A549 (cell line): ENCODE data around the gene ALG10. TPM values are rescaled to one million over a fixed set of nuclear protein-coding genes. Genes with fewer than 3 reads are reported as not detected.
"Not testable (repeated sequence)": the region's sequence is repeated elsewhere in the genome, so short reads cannot be mapped to it uniquely, and the experiment has no call there.

ENCODE experiments used
- ATAC-seq, 2 experiments: fragments of 200-7000 bp in 1 of 2; fragments of >200 bp in 1 of 2; cut with Nextera tagmentation in 1 of 2; cut with Tn5 transposase in 1 of 2; 3 replicates each; pipeline versions ENCODE4 v1.8.0 to v1.9.1; 2018 to 2020; ENCODE audit warnings: mild to moderate bottlenecking in 1 of 2, moderate library complexity in 1 of 2
- CTCF ChIA-PET: fragments of 300-600 bp; sonication (Branson Sonifier 250); formaldehyde crosslinking; extraction: SDS; loops from one replicate; lab custom pipeline; 2021; ENCODE audit warnings: antibody characterized with exemption, inconsistent platforms; lab: Yijun Ruan, JAX
- POLR2A ChIA-PET: fragments of 350-600 bp; formaldehyde crosslinking; extraction: SDS; loops from one replicate; lab custom pipeline; 2021; ENCODE audit warnings: antibody characterized with exemption, inconsistent platforms; lab: Yijun Ruan, JAX
- DNase-seq, 2 experiments: peaks; one replicate each; pipeline versions ENCODE4 v3.0.0 to v3.0.0-alpha.2; 2011 to 2016; ENCODE audit warnings: low read depth in 1 of 2, low spot score in 1 of 2
- FAIRE-seq: peaks from 2 replicates; lab custom pipeline; 2011; peaks lifted over from hg19 to GRCh38; lab: Jason Lieb, UNC
- H3K27ac ChIP-seq, 2 experiments: fragments of >200 bp; sonication (Bioruptor Twin); formaldehyde crosslinking; 3 replicates each; pipeline ENCODE4 v1.5.1; 2016 to 2017
- H3K4me1 ChIP-seq: fragments of >200 bp; sonication (Bioruptor Twin); formaldehyde crosslinking; 3 replicates; pipeline ENCODE4 v1.6.1; 2016
- H3K4me2 ChIP-seq: fragments of >200 bp; sonication (Bioruptor Twin); formaldehyde crosslinking; 3 replicates; pipeline ENCODE4 v1.6.1; 2016
- H3K4me3 ChIP-seq: fragments of >200 bp; sonication (Bioruptor Twin); formaldehyde crosslinking; 3 replicates; pipeline ENCODE4 v1.5.1; 2016
- H3K9me3 ChIP-seq: fragments of >200 bp; sonication (Bioruptor Twin); formaldehyde crosslinking; 3 replicates; pipeline ENCODE4 v1.6.1; 2016
- CEBPB ChIP-seq, 2 experiments: fragments of >200 bp in 1 of 2; sonication (Bioruptor Twin) in 1 of 2; formaldehyde crosslinking in 1 of 2; IDR thresholded peaks; 2 replicates each; pipeline ENCODE4 v1.6.1; 2012 to 2016
- E2F6 ChIP-seq: IDR thresholded peaks from 2 replicates; pipeline ENCODE4 v1.6.1; 2012; ENCODE audit warnings: low read depth, borderline replicate concordance
- ELK1 ChIP-seq: fragments of 150-350 bp; IDR thresholded peaks from 2 replicates; pipeline ENCODE4 v1.6.1; 2014; ENCODE audit warnings: low read depth, mild to moderate bottlenecking, low read length
- ESRRA ChIP-seq: fragments of 150-350 bp; IDR thresholded peaks from 2 replicates; pipeline ENCODE4 v1.6.1; 2014; ENCODE audit warnings: mild to moderate bottlenecking, low read length, borderline replicate concordance
- FOSB ChIP-seq: fragments of 250-450 bp; sonication (Bioruptor Pico); IDR thresholded peaks from 2 replicates; pipeline ENCODE4 v1.5.0; 2020; ENCODE audit warnings: mild to moderate bottlenecking, moderate library complexity
- GATA3 ChIP-seq: IDR thresholded peaks from 2 replicates; pipeline ENCODE4 v1.6.1; 2012; ENCODE audit warnings: borderline replicate concordance
- HDAC2 ChIP-seq: fragments of 200-600 bp; sonication (generic); IDR thresholded peaks from 2 replicates; pipeline ENCODE4 v1.6.1; 2016
- KDM5A ChIP-seq: fragments of 200-600 bp; sonication (generic); IDR thresholded peaks from 2 replicates; pipeline ENCODE4 v1.6.1; 2016; ENCODE audit warnings: antibody characterized with exemption, mild to moderate bottlenecking
- MAFK ChIP-seq: fragments of 450-650 bp; IDR thresholded peaks from 2 replicates; pipeline ENCODE4 v1.6.1; 2014; ENCODE audit not compliant: partially characterized antibody
- MYC ChIP-seq: IDR thresholded peaks from 2 replicates; pipeline ENCODE4 v1.6.1; 2012; ENCODE audit warnings: mild to moderate bottlenecking, inconsistent platforms, low read length, improper control_type of control experiment, borderline replicate concordance
- POLR2A ChIP-seq: IDR thresholded peaks from 2 replicates; pipeline ENCODE4 v1.6.1; 2012; ENCODE audit warnings: mild to moderate bottlenecking, low read length
- POLR2AphosphoS2 ChIP-seq: conservative IDR thresholded peaks from 2 replicates; pipeline ENCODE4 v1.6.1; 2012; ENCODE audit warnings: low read length, improper control_type of control experiment, inconsistent platforms
- RAD21 ChIP-seq, 2 experiments: fragments of >200 bp in 1 of 2; sonication (Bioruptor Twin) in 1 of 2; formaldehyde crosslinking in 1 of 2; IDR thresholded peaks in 1 of 2; conservative IDR thresholded peaks in 1 of 2; 2 replicates in 1 of 2; 3 replicates in 1 of 2; pipeline ENCODE4 v1.6.1; 2012 to 2018; ENCODE audit warnings: inconsistent platforms in 1 of 2
- RARB ChIP-seq: fragments of 250-450 bp; sonication (Bioruptor Pico); IDR thresholded peaks from 2 replicates; pipeline ENCODE4 v1.8.0; 2021; ENCODE audit warnings: mild to moderate bottlenecking, moderate library complexity
- RCOR1 ChIP-seq: fragments of 150-350 bp; IDR thresholded peaks from 2 replicates; pipeline ENCODE4 v1.6.1; 2014; ENCODE audit warnings: antibody characterized with exemption, low read length, low read depth
- TFCP2L1 ChIP-seq: fragments of 250-450 bp; sonication (Bioruptor Pico); IDR thresholded peaks from 2 replicates; pipeline ENCODE4 v1.5.0; 2021; ENCODE audit warnings: mild to moderate bottlenecking
- ZFP36 ChIP-seq: fragments of 450-650 bp; IDR thresholded peaks from 2 replicates; pipeline ENCODE4 v1.6.1; 2014; ENCODE audit warnings: borderline replicate concordance; ENCODE audit not compliant: partially characterized antibody
- ZNF302 ChIP-seq: fragments of 250-450 bp; sonication (Bioruptor Pico); IDR thresholded peaks from 2 replicates; pipeline ENCODE4 v1.9.0; 2021; ENCODE audit warnings: inconsistent platforms, mild to moderate bottlenecking, moderate library complexity
- ZSCAN20 ChIP-seq: fragments of 250-450 bp; sonication (Bioruptor Pico); IDR thresholded peaks from 2 replicates; pipeline ENCODE4 v1.8.0; 2022; ENCODE audit warnings: mild to moderate bottlenecking, moderate library complexity
- WGBS: methylation state at CpG from one replicate; pipeline ENCODE4 v1.1.6; 2017; ENCODE audit errors: missing lambda C conversion rate; 5-methylcytosine and 5-hydroxymethylcytosine counted together
- polyA plus RNA-seq, 4 experiments: library from polyadenylated mRNA; depleted of rRNA in 3 of 4; stranded (reverse); fragments of >200 nt; fragmentation: RNase III in 1 of 4; extraction: RNeasy Plus Mini Kit Qiagen cat#74134 plus additional on column Dnase treatment in 1 of 4; gene quantifications; 2 replicates in 3 of 4; 3 replicates in 1 of 4; pipeline ENCODE4 v1.2.3, GENCODE V29; 2011 to 2017

Gene ALG10
- polyA plus RNA-seq, 2 of the 4 experiments (the other 2 are of a cell fraction) = 6.2 to 16.4 TPM

GRCh38 chr12:34021071-34021470 lies 1.2 kb upstream of the ALG10 start:
- no peak for FAIRE-seq
- WGBS = 81% methylated on average over 1 of the region's 1 CpG
- ATAC-seq = no peak
- Histone ChIP-seq H3K9me3 (no peaks in the 10 kb centered on the region), H3K4me3 (no peak overlapping the region), H3K4me2 (peak overlapping the region; percentile 74), H3K27ac (no peak overlapping the region), H3K4me1 (peaks cover 8% of the 10 kb centered on the region; the same call in 2 of the 3 replicates)
- CTCF ChIA-PET = interaction anchor here (1.9 to 5.3 kb wide), 2 partner anchors 1074 to 1265 kb away, joined by 9 to 78 read pairs; partner anchors contain the start of gene YARS2
- no peak for TF ChIP-seq ZFP36
- TF ChIP-seq MAFK = no peak
- no peak for TF ChIP-seq RCOR1
- no peak for TF ChIP-seq MYC
- TF ChIP-seq POLR2AphosphoS2 = no peak
- TF ChIP-seq FOSB (CRISPR knock-in tag) = no peak
- no peak for TF ChIP-seq KDM5A
- TF ChIP-seq GATA3 = no peak
- no peak for TF ChIP-seq ELK1
- TF ChIP-seq HDAC2 = no peak
- no peak for TF ChIP-seq E2F6
- no peak for TF ChIP-seq TFCP2L1 (CRISPR knock-in tag)
- TF ChIP-seq RARB (CRISPR knock-in tag) = no peak
- TF ChIP-seq POLR2A = no peak
- no peak for DNase-seq
- POLR2A ChIA-PET = interaction anchor here (2.8 kb wide), 1 partner anchor 1265 kb away, joined by 38 read pairs; the partner anchor contains the start of gene YARS2

GRCh38 chr12:34027661-34028060 lies 5.4 kb downstream of the ALG10 start:
- WGBS = 76% methylated on average over 2 of the region's 2 CpGs
- DNase-seq, H3K4me1 ChIP-seq, H3K9me3 ChIP-seq, ATAC-seq, POLR2A ChIA-PET, H3K4me2 ChIP-seq, H3K4me3 ChIP-seq, H3K27ac ChIP-seq: not testable (repeated sequence)
- CTCF ChIA-PET = interaction anchor here (1.1 kb wide), 1 partner anchor 1272 kb away, joined by 4 read pairs; the partner anchor contains the start of gene YARS2
- peak; percentile 93 for FAIRE-seq

GRCh38 chr12:34030591-34030990 lies 8.3 kb downstream of the ALG10 start:
- WGBS = 77% methylated on average over 4 of the region's 4 CpGs
- TF ChIP-seq ZSCAN20 (CRISPR knock-in tag) (no peak), E2F6 (no peak), RAD21 (conservative IDR thresholded peaks at IDR 0.05 in 1 of 2, IDR thresholded peaks at IDR 0.05 in 1 of 2) (no peak), CEBPB (IDR thresholded peaks at IDR 0.05) (no peak), POLR2AphosphoS2 (no peak), ESRRA (no peak), ZNF302 (CRISPR knock-in tag) (no peak)
- FAIRE-seq = peak; percentile 84
- ChIA-PET POLR2A (no interaction called here), CTCF (no interaction called here)
- Histone ChIP-seq H3K4me1 (no peaks in the 10 kb centered on the region), H3K4me3 (no peak overlapping the region), H3K9me3 (no peaks in the 10 kb centered on the region), H3K4me2 (no peak overlapping the region), H3K27ac (no peak overlapping the region)
- DNase-seq = no peak
- ATAC-seq = no peak
